Measurements from ENCODE around the gene SLC6A3.

GRCh38 chr5:1465117-1465516 lies 19.9 kb upstream of the SLC6A3 start:
- TF ChIP-seq CTCF (IDR thresholded peaks at IDR 0.05) (no peak), EZH2 (IDR thresholded peaks at IDR 0.05; ENCODE audit: borderline replicate concordance, insufficient read depth, low read depth, low read length, poor library complexity, severe bottlenecking) (no peak)

Data from B cell (primary cell).